Measurements from ENCODE around the gene PMIS2.

The PMIS2 gene

DNA sequence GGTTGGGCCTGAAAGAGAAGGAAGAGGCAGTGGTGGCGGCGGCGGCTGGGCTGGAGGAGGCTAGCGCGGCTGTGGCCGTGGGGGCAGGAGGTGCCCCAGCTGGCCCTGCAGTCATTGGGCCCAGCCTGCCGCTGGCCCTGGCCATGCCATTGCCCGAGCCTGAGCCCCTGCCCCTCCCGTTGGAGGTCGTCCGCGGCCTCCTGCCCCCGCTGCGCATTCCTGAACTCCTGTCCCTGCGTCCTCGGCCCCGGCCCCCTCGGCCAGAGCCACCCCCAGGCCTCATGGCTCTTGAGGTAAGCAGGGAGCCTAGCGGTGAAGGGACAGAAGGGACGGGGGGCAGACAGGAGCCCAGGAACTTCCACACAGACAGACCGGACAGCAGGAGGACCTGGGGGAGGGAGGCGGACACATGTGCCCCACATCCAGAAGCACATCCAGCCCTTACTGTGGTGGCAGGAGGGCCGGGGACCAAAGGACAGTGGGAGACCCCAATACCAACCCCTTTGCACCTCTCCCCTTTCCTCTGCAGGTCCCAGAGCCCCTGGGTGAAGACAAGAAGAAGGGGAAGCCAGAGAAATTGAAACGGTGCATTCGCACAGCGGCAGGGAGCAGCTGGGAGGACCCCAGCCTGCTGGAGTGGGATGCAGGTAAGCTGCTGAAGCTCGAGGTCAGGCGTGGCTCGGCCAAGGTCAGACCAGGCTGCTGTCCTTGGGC lies 47.9 kb downstream of the PMIS2 start:
- DNase-seq = no peak

DNA sequence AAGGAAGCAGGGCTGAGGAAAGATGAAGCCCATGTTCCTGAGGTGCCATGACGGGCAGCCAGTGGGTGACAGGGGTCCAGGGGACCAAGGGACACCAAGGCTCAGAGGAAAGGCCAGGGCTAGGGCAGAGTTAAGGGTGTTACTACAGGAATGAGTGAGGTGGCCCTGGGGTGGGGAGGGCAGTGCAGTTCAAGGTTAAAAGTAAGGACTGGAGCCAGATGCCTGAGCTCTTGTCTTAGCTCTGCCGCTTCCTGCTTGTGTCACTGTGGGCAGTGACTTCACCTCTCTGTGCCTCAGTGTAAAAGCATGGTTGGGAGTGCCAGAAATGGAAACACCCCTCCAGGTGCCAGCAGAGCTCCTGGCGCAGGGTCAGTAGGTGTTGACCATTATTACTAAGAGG lies 50.7 kb downstream of the PMIS2 start:
- DNase-seq = no peak

Measured in stimulated activated CD4-positive, alpha-beta T cell treated with anti-CD3 and anti-CD28 coated beads, Interleukin-4, amount 100 ng/mL, for 24 hours (primary cell).